GM12892 (cell line): ENCODE data around the gene GAPT.

Experiments used
- DNase-seq: peaks from one replicate; pipeline ENCODE4 v3.0.0; 2011; ENCODE audit not compliant: insufficient read length
- FAIRE-seq: peaks from 2 replicates; lab custom pipeline; 2011; peaks lifted over from hg19 to GRCh38; lab: Jason Lieb, UNC
- POLR2A ChIP-seq: IDR thresholded peaks from 2 replicates; pipeline ENCODE4 v1.6.1; 2011; ENCODE audit warnings: low read depth, low read length, control low read depth
- POLR2AphosphoS5 ChIP-seq: IDR thresholded peaks from 2 replicates; pipeline ENCODE4 v1.6.1; 2011; ENCODE audit warnings: low read depth, low read length, control low read depth
- TAF1 ChIP-seq: IDR thresholded peaks from 2 replicates; pipeline ENCODE4 v1.6.1; 2011; ENCODE audit warnings: low read depth, mild to moderate bottlenecking, control low read depth, low read length, borderline replicate concordance

The GAPT gene

DNA sequence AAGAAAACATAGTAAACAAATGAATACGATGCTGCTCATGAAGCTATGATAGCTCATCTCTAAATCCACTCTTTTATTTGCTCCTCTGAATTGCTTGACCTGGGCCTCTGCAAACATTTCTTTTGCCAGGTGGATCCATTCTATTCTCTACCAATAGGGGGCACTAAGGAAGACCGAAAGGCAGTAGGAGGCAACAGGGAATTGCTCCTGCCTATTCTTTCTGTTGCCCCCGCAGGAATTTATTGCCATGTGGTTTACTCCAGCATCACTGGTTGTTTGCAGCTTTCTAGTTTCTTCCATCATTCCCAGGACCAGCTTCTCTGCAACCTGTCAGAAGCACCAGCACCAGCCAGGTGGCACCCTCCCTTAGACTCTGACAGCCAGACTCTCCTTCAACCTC is 5.3 kb downstream of the GAPT start:
- no peak for DNase-seq
- TF ChIP-seq TAF1, result no peak
- no peak for TF ChIP-seq POLR2AphosphoS5
- TF ChIP-seq POLR2A, result no peak
- FAIRE-seq, result no peak

DNA sequence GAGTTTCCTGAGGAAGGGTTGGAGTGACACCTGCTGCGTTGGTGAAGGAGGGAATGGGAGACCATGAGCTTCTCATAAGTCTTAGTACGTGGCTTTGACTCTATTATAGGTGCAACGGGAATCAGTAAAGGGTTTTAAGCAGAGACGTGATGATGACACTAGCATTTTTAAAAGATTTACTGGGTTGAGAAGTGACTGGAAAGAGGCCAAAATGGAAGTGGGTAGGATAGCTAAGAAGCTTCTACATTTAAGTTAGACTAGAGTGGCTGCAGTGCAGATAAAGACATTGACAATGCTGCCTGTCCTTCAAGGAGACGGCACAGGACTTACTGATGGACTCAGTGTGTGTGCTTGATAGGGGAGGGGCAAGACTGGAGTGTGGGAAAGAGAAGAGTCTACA is 6.2 kb downstream of the GAPT start:
- FAIRE-seq (no peak), DNase-seq (no peak)
- TF ChIP-seq TAF1 (no peak), POLR2AphosphoS5 (no peak), POLR2A (no peak)

DNA sequence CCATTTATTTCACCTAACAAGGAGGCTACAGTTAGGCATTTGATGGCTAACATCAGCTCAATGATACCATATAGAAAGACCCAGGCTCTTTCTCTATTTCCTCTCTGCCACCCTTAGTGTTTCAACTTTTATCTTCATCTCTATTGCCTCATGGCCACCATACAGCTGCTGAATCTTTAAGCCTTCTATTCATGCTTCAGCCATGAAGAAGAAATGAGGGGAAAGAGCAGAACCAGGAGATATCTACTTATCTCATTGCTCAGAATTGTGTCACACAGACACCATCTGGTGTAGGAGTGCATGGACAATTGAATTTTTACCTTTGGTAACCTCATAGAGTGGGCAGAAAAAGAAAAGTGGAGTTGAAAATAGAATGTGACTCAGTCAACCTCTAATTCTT is 6.7 kb downstream of the GAPT start:
- TF ChIP-seq TAF1, result no peak
- TF ChIP-seq POLR2AphosphoS5, result no peak
- no peak for TF ChIP-seq POLR2A
- FAIRE-seq (no peak), DNase-seq (no peak)

DNA sequence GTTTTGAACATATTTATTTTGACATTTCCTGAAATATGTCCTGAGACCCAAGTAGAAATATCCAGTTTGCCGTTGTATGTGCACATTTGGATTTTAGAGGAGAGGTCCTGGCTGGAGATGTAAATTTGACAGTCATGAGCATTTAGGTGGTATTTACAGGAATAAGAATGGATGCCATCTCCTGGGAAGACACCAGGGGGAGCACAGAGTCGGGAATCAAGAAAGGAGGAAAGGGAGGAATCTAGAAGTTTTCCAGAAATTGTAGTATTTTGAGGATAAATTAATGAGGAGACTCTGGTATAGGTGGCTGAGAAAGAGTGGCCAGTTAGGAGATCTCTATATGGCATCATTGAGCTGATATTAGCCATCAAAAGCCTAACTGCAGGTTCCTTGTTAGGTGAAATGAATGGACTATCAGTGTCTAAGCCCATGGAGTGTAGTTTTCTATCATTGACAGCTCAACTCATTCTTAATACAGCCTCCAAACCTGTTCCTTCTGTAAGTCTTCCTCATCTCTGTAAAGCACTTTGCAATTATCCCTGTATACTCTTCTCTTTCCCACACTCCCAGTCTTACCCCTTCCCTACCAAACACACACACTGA is 7.2 kb downstream of the GAPT start:
- no peak for FAIRE-seq
- no peak for DNase-seq

DNA sequence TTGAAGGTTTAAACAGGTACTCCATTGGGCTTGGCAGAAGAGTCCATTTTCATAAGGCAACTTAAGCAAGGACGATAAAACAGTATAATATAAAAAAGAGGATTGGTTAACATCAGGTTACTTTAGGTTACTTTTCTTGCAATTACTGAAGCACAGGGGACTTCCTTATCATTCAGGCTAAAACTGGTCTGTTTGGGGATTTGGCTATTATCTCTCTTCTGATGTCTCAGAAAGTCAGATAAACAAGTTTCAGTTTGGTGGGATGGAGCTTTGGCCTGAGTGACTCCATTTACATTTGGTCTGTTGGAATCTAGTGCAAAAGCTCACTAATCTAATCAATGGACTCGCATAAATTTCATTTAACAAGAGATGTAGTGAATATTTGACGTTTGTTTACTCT is 8.0 kb downstream of the GAPT start:
- no peak for DNase-seq
- no peak for FAIRE-seq
- TF ChIP-seq POLR2AphosphoS5, result no peak
- no peak for TF ChIP-seq TAF1
- no peak for TF ChIP-seq POLR2A

More for the DNA sequence above, 7.2 kb downstream of the GAPT start:
- TF ChIP-seq POLR2AphosphoS5 (no peak), TAF1 (no peak), POLR2A (no peak)

DNA sequence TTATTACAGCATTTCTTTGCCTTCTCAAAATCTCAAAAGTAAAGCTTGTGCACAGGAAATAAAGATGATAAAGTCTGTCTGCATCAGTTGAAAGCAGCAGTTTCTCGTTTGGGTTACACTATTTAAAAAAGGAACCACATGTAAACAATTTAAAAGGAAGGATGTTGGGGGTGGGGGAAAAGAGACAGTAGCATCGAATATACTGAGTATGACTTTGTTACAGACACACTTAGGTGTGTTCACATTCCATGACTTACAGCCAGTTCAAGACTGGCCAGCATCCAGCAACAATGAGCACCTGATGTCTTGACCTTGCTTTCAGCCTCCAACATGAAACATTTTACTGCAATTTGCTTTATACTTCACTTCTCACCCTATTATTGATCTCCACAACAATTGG is 8.7 kb downstream of the GAPT start:
- TF ChIP-seq TAF1 (no peak), POLR2AphosphoS5 (no peak), POLR2A (no peak)
- FAIRE-seq, result peak; percentile 14

DNA sequence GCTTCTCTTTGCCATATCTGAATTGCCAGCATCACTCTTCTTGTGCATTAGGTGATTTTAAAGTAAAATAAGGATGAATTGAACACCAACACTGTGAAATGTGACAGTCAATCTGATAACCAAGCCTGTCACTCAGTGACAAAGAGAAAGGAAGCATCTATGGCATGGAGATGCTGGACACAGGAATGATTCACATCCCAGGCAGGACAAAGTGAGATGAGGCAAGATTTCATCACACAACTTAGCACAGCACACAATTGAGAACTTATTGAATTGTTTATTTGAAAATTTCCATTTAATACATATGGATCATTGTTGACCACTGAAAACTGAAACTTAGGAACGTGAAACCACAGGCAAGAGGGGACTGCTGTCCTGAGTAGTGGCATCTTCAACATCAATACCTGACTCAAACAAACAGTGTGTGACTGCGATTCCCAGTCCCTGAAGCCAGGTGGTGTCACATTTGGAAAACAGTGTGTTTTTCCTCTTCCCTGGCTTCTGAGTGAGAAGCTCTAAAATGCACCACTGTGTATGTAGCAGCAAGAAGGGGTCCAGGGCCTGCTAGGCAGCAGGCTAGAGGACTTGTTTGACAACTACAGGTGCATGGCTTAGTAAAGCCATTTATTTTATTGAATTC is 10.7 kb downstream of the GAPT start:
- DNase-seq, result no peak
- TF ChIP-seq TAF1 (no peak), POLR2A (no peak), POLR2AphosphoS5 (no peak)
- no peak for FAIRE-seq

More for the DNA sequence above, 8.7 kb downstream of the GAPT start:
- no peak for DNase-seq

DNA sequence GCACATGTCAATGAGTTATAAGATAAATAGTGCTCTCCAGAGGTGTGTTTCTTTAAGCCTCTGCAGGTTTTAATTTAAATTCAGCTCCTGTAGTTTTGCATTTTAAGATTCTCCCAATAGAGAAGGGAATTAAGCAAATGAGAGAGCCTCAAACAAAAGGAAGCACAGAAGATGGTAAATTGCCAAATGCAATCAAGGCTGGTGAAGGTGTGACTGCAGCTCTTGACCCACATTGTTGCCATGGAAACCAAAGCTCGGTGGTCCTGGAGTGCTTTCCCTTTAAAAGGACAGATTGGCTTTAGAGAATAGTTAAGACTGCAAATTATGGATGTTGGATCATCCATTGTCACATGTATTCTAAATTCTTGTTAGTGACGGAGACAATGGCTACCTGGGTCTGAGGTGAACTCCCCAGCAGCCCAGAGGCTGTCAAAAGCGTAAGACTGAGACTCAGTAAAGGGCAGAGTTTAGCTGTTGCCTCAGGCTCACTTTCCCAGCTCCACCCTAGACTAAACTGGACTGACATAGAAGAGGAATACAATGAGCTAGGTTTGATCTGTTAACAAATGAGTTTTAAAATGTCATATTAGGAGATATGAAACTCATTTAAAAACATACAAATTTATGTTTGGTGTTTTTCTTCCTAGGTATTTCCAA is 12.3 kb downstream of the GAPT start:
- no peak for FAIRE-seq
- no peak for TF ChIP-seq POLR2A

DNA sequence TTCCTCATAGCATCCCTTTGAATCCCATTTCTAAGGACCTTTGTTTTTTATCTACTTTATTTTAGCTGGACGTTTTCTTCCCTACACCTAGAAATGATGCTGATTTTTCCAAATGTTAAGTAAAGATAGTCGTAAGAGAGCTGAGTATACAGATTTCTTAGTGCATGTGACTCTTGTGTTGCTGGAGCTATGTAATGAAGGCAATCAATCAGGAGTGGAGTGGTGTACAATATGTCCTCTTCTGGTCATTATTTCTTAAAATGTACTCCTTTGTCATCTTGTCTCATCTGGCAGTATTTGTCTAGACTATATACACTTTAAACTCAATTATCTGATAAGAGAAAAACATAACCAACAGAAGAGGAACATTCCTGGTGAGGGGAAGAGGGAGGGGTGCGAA is 13.5 kb downstream of the GAPT start:
- no peak for FAIRE-seq

More for the DNA sequence above, 12.3 kb downstream of the GAPT start:
- no peak for DNase-seq

DNA sequence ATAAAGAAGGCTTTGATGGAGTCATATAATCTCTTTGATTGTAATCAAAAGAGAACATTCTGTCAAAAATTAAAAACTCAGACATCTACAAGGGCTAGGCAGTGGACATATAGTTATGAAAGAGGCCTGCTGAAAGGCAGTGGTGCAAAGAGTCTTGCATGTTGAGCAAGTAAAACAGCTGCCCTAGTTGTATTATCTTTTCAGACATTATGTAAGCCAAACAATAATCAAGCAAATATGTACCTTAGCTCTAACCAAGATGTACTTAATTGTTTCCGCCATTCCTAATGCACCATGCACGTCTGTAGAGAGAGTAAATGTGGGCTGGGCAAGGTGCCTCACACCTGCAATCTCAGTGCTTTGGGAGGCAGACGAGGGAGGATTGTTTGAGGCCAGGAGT is 14.3 kb downstream of the GAPT start:
- TF ChIP-seq POLR2A (no peak), POLR2AphosphoS5 (no peak), TAF1 (no peak)
- FAIRE-seq (no peak), DNase-seq (no peak)

More for the DNA sequence above, 13.5 kb downstream of the GAPT start:
- TF ChIP-seq POLR2A (no peak), POLR2AphosphoS5 (no peak), TAF1 (no peak)
- no peak for DNase-seq

DNA sequence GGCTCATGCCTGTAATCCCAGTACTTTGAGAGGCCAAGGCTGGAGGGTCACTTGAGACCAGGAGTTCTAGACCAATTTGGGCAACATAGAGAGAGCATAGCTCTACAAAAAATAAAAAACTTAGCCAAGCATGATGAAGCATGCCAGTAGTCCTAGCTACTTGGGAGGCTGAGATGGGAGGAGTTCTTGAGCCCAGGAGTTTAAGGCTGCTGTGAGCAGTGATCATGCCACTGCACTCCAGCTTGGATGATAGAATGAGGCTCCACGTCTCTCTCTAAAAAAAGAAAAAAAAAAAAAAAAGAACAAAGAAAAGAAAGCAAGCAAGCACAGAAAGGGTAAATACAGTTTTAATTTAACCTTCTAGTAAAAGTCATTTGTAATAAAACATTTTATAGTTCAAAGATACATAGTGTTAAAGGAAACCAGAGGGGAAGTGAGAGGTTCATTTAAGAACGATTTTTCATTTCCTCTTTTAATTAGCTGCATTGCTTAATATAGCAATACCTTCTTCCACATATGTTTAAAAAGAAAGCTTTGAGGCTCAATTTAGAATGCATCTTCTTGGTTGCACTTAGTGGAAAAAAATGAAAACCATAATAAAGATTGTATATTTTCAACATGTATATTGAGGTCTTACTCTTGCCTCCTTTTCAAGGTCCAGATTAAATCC is 14.9 kb downstream of the GAPT start:
- TF ChIP-seq TAF1 (no peak), POLR2AphosphoS5 (no peak), POLR2A (no peak)
- FAIRE-seq, result no peak
- no peak for DNase-seq

DNA sequence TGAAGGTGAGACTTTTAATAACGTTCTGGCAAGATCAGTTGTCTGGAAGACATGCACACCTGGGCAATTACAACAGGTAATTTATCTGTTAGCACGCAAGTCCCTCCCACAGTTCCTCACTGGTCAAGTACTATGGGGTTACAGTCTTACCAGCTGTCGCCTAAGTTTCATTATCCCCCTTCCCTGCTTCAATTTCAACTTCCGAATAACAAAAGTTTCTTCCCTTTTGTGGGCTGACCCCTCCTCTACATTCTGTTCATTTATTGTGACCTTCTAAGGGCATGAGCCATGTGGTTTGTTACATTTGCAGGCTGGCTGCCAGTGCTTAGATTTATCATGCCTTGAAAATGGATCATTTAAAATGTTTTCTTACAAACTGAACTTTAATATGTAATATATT is 16.5 kb downstream of the GAPT start:
- FAIRE-seq (no peak), DNase-seq (no peak)
- TF ChIP-seq POLR2A (no peak), TAF1 (no peak), POLR2AphosphoS5 (no peak)
